ENCODE results near the gene EBF3. TPM values are rescaled to one million over a fixed set of nuclear protein-coding genes. Genes with fewer than 3 reads are reported as not detected.

Gene EBF3
- total RNA-seq, 3 donors from 2014 or later, result 0.23 to 2.8 (median 0.89) TPM

DNA sequence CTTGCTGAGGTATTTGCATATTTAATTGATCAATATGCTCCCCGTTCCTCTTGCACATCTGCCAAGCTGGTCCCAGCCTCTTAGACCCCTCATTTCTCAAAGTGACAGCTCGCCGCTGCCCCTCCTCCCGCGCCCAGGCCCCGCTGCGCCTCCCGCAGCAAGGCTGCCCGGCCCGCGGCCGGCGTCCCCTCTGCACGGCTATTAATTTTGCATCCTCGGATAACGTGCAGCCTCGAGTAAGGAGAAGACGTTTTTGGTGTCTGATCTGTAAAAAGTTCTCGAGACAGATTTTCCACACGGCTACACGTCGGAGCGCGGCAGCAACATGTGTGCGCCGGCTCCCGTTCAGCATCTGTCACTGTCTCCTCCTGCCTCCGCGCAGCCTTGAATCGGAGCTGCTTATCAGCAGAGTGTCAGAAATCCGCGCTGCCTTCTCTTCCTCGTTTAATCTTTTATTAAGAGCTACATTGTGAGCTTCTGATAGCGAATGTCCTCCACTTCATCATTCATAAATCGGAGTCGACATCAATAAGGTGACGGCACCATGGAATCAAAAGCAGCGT lies 65.3 kb downstream of the EBF3 start:
- Histone ChIP-seq H3K4me1 (ENCODE audit: low read depth) (no peaks in the 10 kb centered on the region), H3K36me3 (ENCODE audit: low read depth) (no peaks in the 10 kb centered on the region), H3K9me3 (no peaks in the 10 kb centered on the region), H3K4me3 (no peak overlapping the region)
- no peak for ATAC-seq
- DNase-seq, result no peak
- TF ChIP-seq, protein P1, sequence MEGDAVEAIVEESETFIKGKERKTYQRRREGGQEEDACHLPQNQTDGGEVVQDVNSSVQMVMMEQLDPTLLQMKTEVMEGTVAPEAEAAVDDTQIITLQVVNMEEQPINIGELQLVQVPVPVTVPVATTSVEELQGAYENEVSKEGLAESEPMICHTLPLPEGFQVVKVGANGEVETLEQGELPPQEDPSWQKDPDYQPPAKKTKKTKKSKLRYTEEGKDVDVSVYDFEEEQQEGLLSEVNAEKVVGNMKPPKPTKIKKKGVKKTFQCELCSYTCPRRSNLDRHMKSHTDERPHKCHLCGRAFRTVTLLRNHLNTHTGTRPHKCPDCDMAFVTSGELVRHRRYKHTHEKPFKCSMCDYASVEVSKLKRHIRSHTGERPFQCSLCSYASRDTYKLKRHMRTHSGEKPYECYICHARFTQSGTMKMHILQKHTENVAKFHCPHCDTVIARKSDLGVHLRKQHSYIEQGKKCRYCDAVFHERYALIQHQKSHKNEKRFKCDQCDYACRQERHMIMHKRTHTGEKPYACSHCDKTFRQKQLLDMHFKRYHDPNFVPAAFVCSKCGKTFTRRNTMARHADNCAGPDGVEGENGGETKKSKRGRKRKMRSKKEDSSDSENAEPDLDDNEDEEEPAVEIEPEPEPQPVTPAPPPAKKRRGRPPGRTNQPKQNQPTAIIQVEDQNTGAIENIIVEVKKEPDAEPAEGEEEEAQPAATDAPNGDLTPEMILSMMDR (IDR thresholded peaks at IDR 0.05), result no peak
- intact Hi-C loops (cut with DNase I, micrococcal nuclease), result no loop called here

DNA sequence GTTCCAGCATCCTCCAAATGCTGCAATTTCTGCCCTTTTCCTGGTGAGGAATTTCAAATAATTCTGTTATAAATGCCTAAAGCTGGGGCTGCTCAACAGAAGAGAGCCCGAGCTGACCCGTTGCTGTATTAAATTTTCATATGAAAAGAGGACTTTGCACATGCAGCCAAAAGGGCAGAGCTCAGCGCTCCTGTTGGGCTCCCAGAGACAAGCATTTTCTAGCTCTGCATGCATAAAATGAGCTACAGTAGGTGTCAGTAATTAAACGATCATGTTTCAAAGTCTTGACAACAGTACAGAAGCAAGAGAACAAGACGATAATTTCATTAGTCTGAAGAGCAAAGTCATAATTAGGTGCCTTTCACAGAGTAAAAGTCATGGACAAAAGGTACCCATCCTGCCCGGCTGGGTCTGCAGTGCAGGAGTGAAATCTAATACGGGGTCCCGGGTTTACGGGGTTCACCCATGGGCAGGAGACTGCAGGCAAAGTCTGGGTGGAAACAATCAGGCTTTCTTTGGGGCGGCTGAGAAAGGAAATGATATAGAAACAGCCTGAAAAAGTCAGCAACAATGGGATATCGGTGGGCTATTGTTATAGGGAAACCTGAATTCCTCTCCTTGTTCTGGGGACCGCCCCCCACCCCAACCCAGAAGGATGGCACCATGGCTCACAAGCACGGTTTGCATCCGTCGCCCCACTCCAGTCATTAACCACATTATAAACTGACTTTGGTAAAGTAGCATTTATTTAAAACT lies 66.0 kb downstream of the EBF3 start:
- Histone ChIP-seq H3K4me1 (ENCODE audit: low read depth) (no peaks in the 10 kb centered on the region), H3K36me3 (ENCODE audit: low read depth) (no peaks in the 10 kb centered on the region), H3K4me3 (no peak overlapping the region), H3K9me3 (no peaks in the 10 kb centered on the region)
- DNase-seq (no peak), ATAC-seq (no peak)
- TF ChIP-seq, protein P1 (IDR thresholded peaks at IDR 0.05), result no peak
- intact Hi-C loops (cut with DNase I, micrococcal nuclease), result no loop called here

DNA sequence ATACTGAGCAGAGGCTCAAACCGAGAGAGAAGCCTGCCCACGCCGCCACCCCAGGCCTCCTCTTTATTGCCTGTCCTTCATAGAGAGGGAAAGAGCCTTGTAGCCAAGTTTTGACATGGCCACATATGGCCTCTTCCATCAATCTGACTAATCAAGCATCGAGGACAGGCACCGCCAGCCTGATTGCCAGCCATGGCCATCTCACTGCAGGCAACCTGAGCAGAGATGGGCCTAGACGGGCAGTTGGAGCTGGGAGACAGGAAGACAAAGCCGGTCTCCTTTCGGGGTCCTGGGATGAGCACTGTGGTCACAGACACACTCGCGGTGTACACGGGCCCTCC lies 67.2 kb downstream of the EBF3 start:
- no peak overlapping the region for H3K4me3 ChIP-seq
- no peaks in the 10 kb centered on the region for H3K9me3 ChIP-seq
- H3K36me3 ChIP-seq (ENCODE audit: low read depth), result no peaks in the 10 kb centered on the region
- ATAC-seq (no peak), DNase-seq (no peak)
- TF ChIP-seq, protein P1 (IDR thresholded peaks at IDR 0.05), result no peak
- intact Hi-C loops (cut with DNase I, micrococcal nuclease), result no loop called here
- H3K4me1 ChIP-seq (ENCODE audit: low read depth), result no peaks in the 10 kb centered on the region

DNA sequence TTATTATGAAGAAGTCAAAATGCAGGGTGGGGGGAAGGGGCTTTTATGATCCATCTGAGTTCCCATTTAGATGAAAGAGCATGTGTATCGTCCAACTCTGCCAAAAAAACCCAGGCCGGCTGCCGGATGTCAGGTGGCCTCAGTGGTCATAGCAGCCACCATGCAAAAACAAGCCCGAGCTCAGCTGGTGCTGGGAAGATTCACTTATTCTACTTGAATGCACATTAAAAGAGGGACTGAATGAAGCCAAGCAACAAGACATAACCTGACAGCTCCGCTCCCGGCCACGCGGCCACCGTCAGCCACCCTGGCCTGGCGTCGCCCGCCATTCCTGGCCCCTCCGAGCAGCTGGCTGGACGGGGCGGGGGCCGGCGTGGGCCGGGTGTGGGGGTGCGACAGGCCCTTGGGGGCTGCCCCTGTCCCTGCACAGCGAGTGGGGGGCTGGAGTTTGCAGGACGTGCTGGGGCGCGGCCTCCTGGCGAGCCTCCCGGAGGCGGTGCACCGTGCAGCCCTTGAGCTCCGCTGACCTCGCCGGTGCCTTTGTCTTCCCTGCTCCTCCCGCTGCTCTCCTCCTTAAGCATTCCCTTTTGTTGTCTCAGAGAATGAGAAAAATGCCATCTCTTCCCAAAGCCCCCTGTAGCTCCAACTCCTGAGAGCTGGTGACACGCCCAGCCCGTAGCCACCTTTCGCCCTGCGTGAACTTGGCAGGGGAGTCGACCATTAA lies 67.8 kb downstream of the EBF3 start:
- H3K9me3 ChIP-seq, result no peaks in the 10 kb centered on the region

DNA sequence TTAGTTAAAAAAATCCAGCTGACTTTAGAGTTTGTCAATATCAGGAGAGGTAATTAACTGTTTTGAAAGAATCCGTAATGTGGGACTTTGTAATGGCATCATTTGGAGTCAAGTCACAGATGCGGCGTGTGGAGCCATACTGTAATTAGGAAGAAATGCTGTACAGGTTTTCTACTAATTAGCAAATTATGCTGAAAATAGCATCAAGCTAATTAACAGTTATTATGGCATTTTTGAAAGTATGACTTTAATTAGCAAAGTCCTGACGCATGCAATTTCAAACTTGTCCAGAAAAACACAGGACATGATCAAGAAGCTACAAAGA lies 68.3 kb downstream of the EBF3 start:
- Histone ChIP-seq H3K4me3 (no peak overlapping the region), H3K36me3 (ENCODE audit: low read depth) (no peaks in the 10 kb centered on the region), H3K4me1 (ENCODE audit: low read depth) (no peaks in the 10 kb centered on the region), H3K9me3 (no peaks in the 10 kb centered on the region)
- intact Hi-C loops (cut with DNase I, micrococcal nuclease), result no loop called here
- ATAC-seq (no peak), DNase-seq (no peak)
- TF ChIP-seq, protein P1 (IDR thresholded peaks at IDR 0.05), result no peak

More for the DNA sequence above, 67.8 kb downstream of the EBF3 start:
- H3K4me1 ChIP-seq (ENCODE audit: low read depth), result no peaks in the 10 kb centered on the region
- H3K4me3 ChIP-seq, result no peak overlapping the region
- no peak for DNase-seq
- intact Hi-C loops (cut with DNase I, micrococcal nuclease), result no loop called here
- H3K36me3 ChIP-seq (ENCODE audit: low read depth), result no peaks in the 10 kb centered on the region
- TF ChIP-seq, protein P1 (IDR thresholded peaks at IDR 0.05), result no peak
- no peak for ATAC-seq

Measured in mucosa of descending colon (tissue), 3 donors.